GM15510 (cell line): Measurements from ENCODE around the gene HYAL3.
A peak's percentile ranks its signal among the peaks of the same experiment; 100 is the strongest.

Experiments used
- POLR2A ChIP-seq: IDR thresholded peaks from 3 replicates; pipeline ENCODE4 v1.6.1; 2011; ENCODE audit warnings: borderline replicate concordance; ENCODE audit not compliant: insufficient read length; ENCODE audit errors: extremely low read depth

HYAL3 gene

GRCh38 chr3:50336452-50337174 is 37.4 kb upstream of the HYAL3 start:
- TF ChIP-seq POLR2A = no peak

GRCh38 chr3:50334339-50335075 is 35.3 kb upstream of the HYAL3 start:
- no peak for TF ChIP-seq POLR2A

- TF ChIP-seq POLR2A = no peak
These were observed 34.6 kb upstream of the HYAL3 start for GRCh38 chr3:50333744-50334328.

- TF ChIP-seq POLR2A = no peak
These were observed 32.2 kb upstream of the HYAL3 start for GRCh38 chr3:50331364-50331907.

GRCh38 chr3:50330330-50330729 is 31.1 kb upstream of the HYAL3 start:
- no peak for TF ChIP-seq POLR2A

GRCh38 chr3:50327943-50328691 is 28.9 kb upstream of the HYAL3 start, which contains the start of gene TUSC2:
Gene TUSC2, minus strand, starts transcription at chr3:50328223. Its CDS starts 124 bp downstream, at chr3:50328099.
- peak; percentile 84 for TF ChIP-seq POLR2A

- TF ChIP-seq POLR2A = no peak
These were observed 27.9 kb upstream of the HYAL3 start for GRCh38 chr3:50327129-50327528.

GRCh38 chr3:50326182-50326541 is 27.0 kb upstream of the HYAL3 start:
- no peak for TF ChIP-seq POLR2A

- TF ChIP-seq POLR2A = no peak
These were observed 26.4 kb upstream of the HYAL3 start for GRCh38 chr3:50325497-50326181.

- TF ChIP-seq POLR2A = no peak
These were observed 25.9 kb upstream of the HYAL3 start for GRCh38 chr3:50325113-50325480.

GRCh38 chr3:50324351-50325112 is 25.3 kb upstream of the HYAL3 start:
- no peak for TF ChIP-seq POLR2A

- TF ChIP-seq POLR2A = no peak
These were observed 24.5 kb upstream of the HYAL3 start for GRCh38 chr3:50323614-50324199.

GRCh38 chr3:50323092-50323600 is 23.9 kb upstream of the HYAL3 start:
- no peak for TF ChIP-seq POLR2A
